Fibroblast of lung (primary cell): ENCODE data around the gene FAAP20.

Experiments
- CTCF ChIP-seq, 2 donors: IDR thresholded peaks in 1 of 2; conservative IDR thresholded peaks in 1 of 2; 1 replicate in 1 of 2; 2 replicates in 1 of 2; pipeline ENCODE4 v1.5.1; 2011 to 2012; ENCODE audit warnings: low read length in 2 of 2, control low read depth in 1 of 2, inconsistent platforms in 1 of 2, low read depth in 1 of 2, mild to moderate bottlenecking in 1 of 2
- EZH2 ChIP-seq: IDR thresholded peaks from 2 replicates; pipeline ENCODE4 v1.5.1; 2012; ENCODE audit warnings: low read length, control low read depth, mild to moderate bottlenecking; ENCODE audit errors: missing control alignments

DNA sequence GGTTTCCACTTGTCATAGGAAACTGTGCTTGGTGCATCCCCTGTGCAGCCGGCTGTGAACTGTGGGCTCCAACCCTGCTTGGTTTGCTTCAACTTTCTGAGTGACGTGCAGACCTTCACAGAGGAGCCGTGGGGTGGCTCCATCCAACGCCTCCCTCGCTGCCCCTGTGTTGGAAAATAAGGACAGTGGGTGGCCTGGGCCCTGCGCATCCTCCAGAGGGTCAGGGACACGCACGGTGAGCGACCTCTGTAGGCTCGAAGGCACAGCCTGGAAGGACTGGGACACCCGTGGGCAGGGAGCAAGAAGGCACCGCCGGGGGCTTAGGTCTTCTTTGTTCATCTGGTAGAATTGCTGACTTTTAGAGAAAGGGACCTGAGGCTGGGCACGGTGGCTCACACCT is 6.5 kb upstream of the FAAP20 start:
- no peak for TF ChIP-seq CTCF (conservative IDR thresholded peaks at IDR 0.05 in 1 of 2, IDR thresholded peaks at IDR 0.05 in 1 of 2; ENCODE audit: low read depth in 1 of 2, low read length in 2 of 2)
- no peak for TF ChIP-seq EZH2
